Measurements from ENCODE around the gene NSMCE1.

The NSMCE1 gene

GRCh38 chr16:27229891-27230470 is 38.6 kb downstream of the NSMCE1 start:
- Histone ChIP-seq H2AFZ (ENCODE audit: low read depth, low read length) (no peak overlapping the region), H3K4me2 (ENCODE audit: insufficient read depth, low read length) (no peak overlapping the region), H4K20me1 (ENCODE audit: insufficient read depth, low read length) (no peaks in the 10 kb centered on the region; the same call in 1 of the 2 replicates), H3K27me3 (ENCODE audit: insufficient read depth, low read length, poor library complexity) (no peaks in the 10 kb centered on the region), H3K79me2 (ENCODE audit: insufficient read depth, low read length) (peaks cover 22% of the 10 kb centered on the region), H3K36me3 (ENCODE audit: insufficient read depth, low read length) (peaks cover 87% of the 10 kb centered on the region), H3K4me1 (ENCODE audit: insufficient read depth, low read length) (peaks cover 32% of the 10 kb centered on the region), H3K9me3 (ENCODE audit: insufficient read depth, low read length, severe bottlenecking) (no peaks in the 10 kb centered on the region), H3K9ac (ENCODE audit: low read depth, low read length) (no peak overlapping the region), H3K4me3 (ENCODE audit: low read depth in 1 of 2, low read length in 2 of 2) (no peak overlapping the region), H3K27ac (ENCODE audit: low read length) (no peak overlapping the region)
- TF ChIP-seq CTCF (IDR thresholded peaks at IDR 0.05; ENCODE audit: borderline replicate concordance, extremely low read depth, low read length, poor library complexity, severe bottlenecking) (no peak), EZH2 (IDR thresholded peaks at IDR 0.05; ENCODE audit: borderline replicate concordance, low read depth, low read length, severe bottlenecking) (no peak)
- ATAC-seq (ENCODE audit: insufficient read depth, low read depth) = no peak
- DNase-seq = no peak

- no peak for DNase-seq
- TF ChIP-seq CTCF (IDR thresholded peaks at IDR 0.05; ENCODE audit: borderline replicate concordance, extremely low read depth, low read length, poor library complexity, severe bottlenecking) (no peak), EZH2 (IDR thresholded peaks at IDR 0.05; ENCODE audit: borderline replicate concordance, low read depth, low read length, severe bottlenecking) (no peak)
- no peak for ATAC-seq (ENCODE audit: insufficient read depth, low read depth)
- Histone ChIP-seq H3K9ac (ENCODE audit: low read depth, low read length) (no peak overlapping the region), H3K9me3 (ENCODE audit: insufficient read depth, low read length, severe bottlenecking) (no peaks in the 10 kb centered on the region), H3K4me2 (ENCODE audit: insufficient read depth, low read length) (no peak overlapping the region), H2AFZ (ENCODE audit: low read depth, low read length) (no peak overlapping the region), H3K27ac (ENCODE audit: low read length) (peak overlapping the region; percentile 42; the same call in 1 of the 2 replicates), H3K79me2 (ENCODE audit: insufficient read depth, low read length) (peaks cover 15% of the 10 kb centered on the region), H4K20me1 (ENCODE audit: insufficient read depth, low read length) (peaks cover 3% of the 10 kb centered on the region), H3K4me3 (ENCODE audit: low read depth in 1 of 2, low read length in 2 of 2) (no peak overlapping the region), H3K27me3 (ENCODE audit: insufficient read depth, low read length, poor library complexity) (no peaks in the 10 kb centered on the region), H3K4me1 (ENCODE audit: insufficient read depth, low read length) (peaks cover 21% of the 10 kb centered on the region), H3K36me3 (ENCODE audit: insufficient read depth, low read length) (peaks cover 91% of the 10 kb centered on the region)
These were observed 39.7 kb downstream of the NSMCE1 start for GRCh38 chr16:27228621-27229501.

- no peak overlapping the region for H3K4me2 ChIP-seq (ENCODE audit: insufficient read depth, low read length)
- H3K27me3 ChIP-seq (ENCODE audit: insufficient read depth, low read length, poor library complexity) = no peaks in the 10 kb centered on the region
- H2AFZ ChIP-seq (ENCODE audit: low read depth, low read length) = no peak overlapping the region
- H4K20me1 ChIP-seq (ENCODE audit: insufficient read depth, low read length) = peaks cover 3% of the 10 kb centered on the region
- no peak overlapping the region for H3K9ac ChIP-seq (ENCODE audit: low read depth, low read length)
- no peak for ATAC-seq (ENCODE audit: insufficient read depth, low read depth)
- H3K79me2 ChIP-seq (ENCODE audit: insufficient read depth, low read length) = peaks cover 8% of the 10 kb centered on the region
- TF ChIP-seq EZH2 (IDR thresholded peaks at IDR 0.05; ENCODE audit: borderline replicate concordance, low read depth, low read length, severe bottlenecking) = no peak
- no peak for TF ChIP-seq CTCF (IDR thresholded peaks at IDR 0.05; ENCODE audit: borderline replicate concordance, extremely low read depth, low read length, poor library complexity, severe bottlenecking)
- peaks cover 91% of the 10 kb centered on the region for H3K36me3 ChIP-seq (ENCODE audit: insufficient read depth, low read length)
- peaks cover 13% of the 10 kb centered on the region for H3K4me1 ChIP-seq (ENCODE audit: insufficient read depth, low read length)
- no peak overlapping the region; the same call in 1 of the 2 replicates for H3K27ac ChIP-seq (ENCODE audit: low read length)
- no peak for DNase-seq
- H3K4me3 ChIP-seq (ENCODE audit: low read depth in 1 of 2, low read length in 2 of 2) = no peak overlapping the region
- H3K9me3 ChIP-seq (ENCODE audit: insufficient read depth, low read length, severe bottlenecking) = no peaks in the 10 kb centered on the region
These were observed 40.5 kb downstream of the NSMCE1 start for GRCh38 chr16:27228045-27228444.
